SW480 (cell line): Measurements from ENCODE around the gene R3HDM4.
A peak's percentile ranks its signal among the peaks of the same experiment; 100 is the strongest.

Experiments used
- DNase-seq: peaks from one replicate; pipeline ENCODE4 v3.0.0-alpha.2; 2016; ENCODE audit warnings: low spot score

The R3HDM4 gene

DNA sequence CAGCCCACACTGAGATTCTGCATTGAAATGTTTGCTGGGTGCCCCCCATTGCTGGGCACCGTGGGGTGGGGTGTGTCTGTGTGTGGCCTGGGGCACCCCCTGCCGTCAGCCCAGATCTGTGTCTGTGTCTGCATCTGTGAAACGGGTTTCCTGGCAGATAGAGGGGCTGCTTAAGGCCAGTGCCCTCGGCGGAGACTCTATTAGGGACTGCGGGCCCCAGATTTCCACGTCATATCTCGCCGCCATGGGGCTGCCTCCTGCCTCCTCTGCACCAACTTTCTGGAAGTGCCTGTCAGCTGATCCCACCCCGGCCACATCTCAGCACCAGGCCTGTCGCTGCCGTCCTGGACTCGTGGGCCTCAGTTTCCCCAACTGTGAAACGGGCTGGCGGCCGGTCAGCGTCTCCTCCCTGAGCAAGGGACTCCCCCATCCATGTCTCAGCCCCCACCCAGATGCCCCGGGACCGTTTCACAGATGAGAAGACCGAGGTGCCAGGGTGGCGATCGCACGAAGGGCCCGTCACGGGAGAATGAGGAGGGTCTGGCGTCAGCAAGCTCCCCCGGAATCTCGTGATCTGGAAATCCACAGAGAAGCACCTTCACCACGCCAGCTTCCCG, 34.2 kb upstream of the R3HDM4 start:
- no peak for DNase-seq

DNA sequence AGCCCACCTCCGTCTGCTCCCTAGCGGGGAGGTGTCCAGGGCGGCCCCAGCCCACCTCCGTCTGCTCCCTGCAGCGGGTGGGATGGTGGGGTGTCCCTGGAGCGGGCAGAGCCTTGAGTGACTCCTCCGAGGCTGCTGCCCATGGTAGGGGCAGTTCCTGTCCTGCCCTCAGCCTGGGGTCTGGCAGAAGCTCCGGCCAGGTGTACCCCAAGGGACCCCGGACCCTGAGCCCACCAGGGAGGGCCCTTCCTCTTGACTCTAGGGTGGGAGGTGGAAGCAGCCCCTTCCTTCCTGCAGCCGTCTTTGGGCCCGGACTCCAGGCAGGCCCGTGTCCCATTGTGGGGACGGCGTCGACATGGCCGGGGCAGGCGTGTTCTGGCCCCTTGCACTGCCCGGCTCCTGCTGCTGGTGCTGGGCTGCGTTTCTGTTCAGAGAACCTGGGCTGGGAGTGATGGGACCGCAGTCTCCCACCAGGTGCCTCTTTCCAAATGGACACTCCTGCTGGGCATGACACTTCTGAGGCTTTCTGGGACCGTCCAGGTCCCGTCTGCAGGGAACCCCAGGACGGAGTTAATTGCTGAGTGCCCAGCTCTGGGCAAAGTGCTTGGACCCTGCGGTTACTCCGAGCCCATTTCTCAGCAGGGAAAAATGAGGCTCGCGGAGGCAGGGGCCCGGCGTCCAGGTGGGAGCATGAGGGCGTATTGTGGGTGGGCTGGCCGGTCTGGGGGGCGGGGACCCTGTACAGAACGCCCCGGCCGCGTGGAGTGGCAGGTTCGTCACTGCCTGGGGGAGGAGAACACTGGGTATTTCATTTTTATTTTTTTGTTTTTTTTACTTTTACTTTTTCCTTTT, 32.6 kb upstream of the R3HDM4 start:
- no peak for DNase-seq

DNA sequence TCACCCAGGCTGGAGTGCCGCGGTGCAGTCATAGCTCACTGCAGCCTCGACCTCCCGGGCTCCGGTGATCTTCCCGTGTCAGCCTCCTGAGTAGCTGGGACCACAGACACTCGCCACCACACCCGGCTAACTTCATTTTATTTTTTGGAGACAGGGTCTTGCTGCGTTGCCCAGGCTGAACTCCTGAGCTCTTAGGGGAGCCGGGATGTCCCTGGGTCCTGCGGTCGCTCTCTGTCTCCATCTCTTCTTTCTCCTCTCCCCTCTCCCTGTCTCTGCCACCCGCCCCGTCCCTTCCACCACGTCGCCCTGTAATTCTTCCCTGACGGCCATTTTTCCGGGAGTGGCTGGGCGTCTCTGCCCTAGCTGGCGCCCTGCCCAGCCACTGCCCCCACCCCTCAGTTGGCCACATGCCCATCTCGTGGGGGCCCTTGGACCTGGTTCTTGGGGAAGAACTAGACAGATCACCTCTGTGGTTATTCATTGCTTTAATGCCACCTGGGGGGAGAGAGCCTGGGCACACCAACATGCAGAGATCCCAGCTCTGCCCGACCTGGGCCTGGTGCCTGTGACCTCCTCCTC, 31.7 kb upstream of the R3HDM4 start:
- no peak for DNase-seq

DNA sequence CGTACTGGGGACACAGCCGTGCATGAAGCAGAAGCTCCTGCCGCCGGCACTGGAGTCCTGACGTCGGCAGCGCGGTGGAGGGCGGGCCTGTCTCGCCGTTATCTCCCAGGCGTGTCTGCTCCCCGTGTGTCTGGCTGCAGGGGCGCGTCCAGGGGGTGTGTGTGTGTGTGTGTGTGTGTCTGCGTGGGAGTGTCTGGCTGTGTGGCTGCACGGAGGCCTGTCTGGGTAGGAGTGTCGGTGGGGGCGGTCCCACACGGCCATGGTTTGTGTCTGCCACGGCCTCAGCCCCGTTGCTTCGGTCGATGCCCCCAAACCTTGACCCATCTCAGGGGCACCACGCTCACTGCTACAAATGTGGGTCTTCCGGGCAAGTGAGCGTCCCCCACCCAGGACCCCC, 31.1 kb upstream of the R3HDM4 start:
- DNase-seq = no peak

DNA sequence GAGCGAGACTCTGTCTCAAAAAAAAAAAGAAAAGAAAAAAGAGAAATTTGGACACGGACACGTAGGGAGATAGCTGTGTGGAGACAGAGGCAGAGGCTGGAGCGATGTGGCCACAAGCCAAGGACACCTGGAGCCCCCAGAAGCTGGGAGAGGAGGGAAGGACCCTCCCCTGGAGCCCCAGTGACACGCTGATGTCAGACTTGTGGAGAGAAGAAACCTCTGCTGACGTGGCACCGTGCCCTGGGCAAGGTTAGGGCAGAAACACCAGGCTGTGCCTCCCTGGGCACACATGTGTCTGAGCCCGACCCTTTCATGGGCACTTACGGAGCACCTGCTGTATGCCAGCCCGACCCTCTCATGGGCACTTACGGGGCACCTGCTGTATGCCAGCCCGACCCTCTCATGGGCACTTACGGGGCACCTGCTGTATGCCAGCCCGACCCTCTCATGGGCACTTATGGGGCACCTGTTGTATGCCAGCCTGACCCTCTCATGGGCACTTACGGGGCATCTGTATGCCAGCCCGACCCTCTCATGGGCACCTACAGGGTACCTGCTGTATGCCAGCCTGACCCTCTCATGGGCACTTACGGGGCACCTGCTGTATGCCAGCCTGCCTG, 30.6 kb upstream of the R3HDM4 start:
- DNase-seq = no peak

DNA sequence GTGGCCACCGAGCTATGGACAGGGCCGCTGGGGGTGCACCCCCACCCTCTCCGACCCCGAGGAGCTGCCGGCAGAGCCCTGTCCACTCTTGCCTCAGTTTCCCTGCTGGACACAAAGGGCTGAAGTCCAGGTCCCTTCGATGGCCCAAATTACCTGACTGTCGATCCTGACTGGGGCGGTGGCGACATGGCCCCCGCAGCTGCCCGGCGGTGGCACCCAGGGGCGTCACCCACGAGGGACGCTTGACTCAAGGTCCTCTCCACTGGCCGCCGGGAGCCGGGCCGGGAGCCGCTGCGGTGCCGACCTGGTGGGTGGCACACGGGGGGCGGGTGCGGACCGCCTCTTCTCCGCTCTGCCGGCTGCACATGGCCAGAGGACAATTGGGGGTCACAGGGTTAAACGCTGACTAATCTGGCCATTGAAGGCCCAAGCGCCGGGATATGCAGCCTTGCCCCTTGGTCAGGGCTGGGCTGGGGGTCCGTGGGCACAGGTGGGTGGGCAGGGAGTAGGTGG, 29.2 kb upstream of the R3HDM4 start:
- no peak for DNase-seq

DNA sequence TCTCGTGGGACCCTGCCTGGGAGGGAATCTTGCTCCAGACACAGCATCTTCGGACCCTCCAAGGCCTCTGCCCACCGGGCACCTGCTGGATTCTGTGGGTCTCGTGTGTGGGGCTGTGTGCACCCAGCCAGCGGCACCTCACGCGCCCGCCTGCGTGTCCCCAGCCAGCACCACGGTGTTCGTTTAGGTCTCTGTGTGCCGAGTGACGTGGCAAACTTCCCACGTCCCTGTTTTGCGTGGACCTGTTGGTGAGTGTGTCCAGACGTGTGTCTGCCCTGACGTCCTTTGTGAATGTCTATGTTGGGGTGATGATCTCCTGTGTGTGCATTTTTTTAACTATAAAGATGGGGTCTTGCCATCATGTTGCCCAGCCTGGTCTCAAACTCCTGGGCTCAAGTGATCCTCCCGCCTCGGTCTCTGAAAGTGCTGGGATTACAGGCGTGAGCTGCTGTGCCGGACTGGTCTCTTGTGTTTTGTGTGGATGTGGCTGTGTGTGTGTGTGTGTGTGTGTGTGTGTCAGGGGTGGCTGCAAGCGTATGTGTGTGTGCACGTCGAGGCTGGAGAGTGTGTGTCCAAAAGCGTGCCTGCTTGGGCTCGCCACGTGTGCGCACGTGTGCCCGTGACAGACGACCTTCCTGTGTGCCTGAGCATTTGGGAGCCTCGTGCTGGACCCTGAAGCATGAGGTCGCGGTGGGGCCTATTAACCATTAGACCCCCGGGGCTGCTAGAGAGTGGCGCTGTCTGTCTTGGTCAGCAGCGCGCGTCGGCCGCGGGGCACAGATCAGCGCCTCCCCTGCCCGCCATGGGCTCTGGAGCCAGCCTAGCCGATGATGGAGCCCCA, 28.5 kb upstream of the R3HDM4 start:
- no peak for DNase-seq

DNA sequence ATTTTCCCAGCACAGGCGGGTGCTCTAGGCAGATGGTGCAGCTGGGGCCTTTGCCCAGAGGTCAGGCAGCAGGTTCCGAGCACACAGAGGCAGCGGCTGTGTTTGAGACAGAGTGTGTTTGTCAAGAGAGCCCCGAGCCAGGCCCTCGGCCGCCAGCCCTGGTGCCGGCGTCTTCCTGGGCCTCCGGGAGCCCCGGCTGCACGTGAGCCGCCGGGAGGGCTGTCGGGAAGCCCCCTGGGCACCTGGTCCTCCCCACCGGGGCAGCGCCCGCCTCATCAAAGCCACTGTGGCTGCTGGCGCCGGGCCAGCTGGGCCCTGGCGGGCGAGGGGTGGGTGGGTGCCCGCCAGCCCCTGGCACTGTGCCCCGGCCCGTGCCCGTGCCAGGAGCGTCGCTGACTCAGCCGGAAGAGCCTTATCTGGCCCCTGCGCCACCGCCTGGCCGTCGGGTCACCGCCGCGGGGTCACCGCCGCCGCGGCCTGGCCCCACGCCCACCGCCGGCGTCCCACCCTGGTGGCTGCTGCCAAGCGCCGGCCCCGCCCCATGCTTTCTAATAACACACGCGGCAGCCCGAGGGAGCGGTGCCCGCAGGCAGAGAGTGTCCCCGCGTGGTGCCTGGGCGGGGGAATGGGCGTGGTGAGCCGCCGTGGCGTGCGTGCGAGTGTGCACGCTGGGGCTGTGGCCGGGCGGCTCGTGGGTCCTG, 27.7 kb upstream of the R3HDM4 start:
- peak; percentile 76 for DNase-seq

DNA sequence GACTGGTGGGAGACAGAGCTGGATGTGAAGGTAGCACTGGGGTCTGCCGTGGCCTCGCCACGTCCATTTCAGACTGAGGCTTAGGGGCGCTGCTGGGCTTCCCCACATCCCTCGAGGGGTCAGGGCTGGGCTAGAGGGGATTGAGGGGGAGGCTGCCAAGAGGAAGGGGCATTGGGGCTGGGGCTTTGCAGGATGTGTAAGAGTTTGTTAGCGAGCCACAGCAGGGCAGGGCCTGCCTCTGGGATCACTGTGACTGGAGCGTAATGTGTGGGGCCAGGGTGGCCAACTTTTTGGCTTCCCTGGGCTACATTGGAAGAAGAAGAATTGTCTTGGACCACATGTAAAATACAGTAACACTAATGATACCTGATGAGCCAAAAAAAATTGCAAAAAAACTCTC, 26.9 kb upstream of the R3HDM4 start:
- no peak for DNase-seq

DNA sequence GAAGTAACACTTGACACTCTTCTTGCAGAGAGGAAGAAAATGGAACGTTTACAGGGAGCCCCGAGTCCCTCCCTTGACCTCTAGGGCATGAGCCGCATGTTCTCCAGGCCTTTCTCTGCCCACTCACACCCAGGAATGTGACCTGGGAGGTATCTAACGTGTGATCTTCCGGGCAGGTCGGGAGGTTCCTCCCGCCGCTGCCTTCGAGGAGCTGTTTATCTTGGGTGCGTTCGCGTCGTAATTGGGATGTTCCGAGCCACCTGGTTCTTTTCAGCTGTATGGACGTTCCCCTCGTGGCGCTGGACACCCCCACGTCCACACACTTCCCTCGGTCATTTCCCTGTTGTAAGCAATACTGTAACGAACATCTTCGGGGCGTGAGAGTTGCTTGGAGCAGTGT, 26.4 kb upstream of the R3HDM4 start:
- DNase-seq = no peak

DNA sequence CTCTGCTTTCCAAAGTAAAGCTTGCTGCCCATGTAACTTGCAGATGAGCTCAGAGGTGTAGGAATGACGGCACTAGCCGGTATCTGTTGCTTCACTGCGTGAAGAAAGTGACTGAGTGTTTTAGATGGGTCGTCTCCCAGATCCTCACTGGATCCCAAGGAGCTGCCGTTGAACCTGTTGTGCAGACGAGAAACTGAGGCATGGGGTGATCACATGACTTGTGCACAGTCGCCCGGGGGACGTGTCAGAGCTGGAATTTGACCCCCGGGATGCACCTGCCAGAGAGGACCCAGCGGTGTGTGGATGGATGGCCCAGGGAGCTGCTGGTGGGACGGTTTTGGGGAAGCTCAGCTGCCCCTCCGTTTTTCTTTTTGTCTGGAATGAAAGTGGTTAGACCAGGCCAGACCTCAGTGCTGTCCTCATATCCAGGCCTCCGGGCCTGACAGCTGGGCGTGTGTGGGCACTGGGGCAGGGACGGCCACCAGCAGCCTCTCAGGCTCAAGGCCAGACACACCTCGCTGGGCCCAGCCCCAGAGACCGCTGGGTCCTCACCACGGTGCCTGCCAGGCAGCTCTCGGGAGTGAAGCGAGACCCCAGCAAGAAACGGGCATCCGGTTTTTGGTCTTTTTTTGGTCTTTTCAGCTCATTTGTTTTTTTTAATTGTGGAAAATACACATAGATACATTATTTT, 25.4 kb upstream of the R3HDM4 start:
- no peak for DNase-seq

DNA sequence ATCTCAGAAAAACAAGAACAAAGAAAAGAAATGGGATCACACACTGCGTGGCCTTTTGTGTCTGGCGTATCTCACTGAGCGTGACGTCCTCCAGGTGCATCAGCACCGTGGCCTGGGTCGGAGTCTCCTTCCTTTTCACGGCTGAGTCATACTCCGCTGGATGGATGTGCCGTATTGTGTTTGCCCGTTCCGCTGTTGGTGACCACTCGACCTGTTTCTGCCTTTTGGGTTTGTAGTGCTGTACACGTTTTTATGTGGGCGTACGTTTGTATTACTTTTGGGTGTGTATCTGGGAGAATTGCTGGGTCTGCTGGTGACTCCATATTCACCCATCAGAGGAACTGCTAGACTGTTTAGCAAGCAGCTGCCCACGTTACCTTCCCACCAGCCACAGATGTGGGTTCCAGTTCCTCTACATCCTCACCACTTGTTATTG, 24.3 kb upstream of the R3HDM4 start:
- DNase-seq = no peak

DNA sequence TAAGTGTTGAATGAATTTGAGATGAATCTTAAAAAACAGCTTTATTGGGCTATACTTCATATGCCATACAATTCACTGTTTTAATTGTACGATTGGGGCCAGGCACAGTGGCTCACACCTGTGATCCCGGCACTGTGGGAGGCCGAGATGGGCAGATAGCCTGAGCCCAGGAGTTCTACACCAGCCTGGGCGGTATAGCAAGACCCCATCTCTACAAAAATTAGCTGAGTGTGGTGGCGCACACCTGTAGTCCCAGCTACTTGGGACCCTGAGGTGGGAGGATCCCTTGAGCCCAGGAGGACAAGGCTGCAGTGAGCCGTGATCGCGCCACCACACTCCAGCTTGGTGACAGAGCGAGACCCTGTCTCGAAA, 23.1 kb upstream of the R3HDM4 start:
- DNase-seq = no peak

DNA sequence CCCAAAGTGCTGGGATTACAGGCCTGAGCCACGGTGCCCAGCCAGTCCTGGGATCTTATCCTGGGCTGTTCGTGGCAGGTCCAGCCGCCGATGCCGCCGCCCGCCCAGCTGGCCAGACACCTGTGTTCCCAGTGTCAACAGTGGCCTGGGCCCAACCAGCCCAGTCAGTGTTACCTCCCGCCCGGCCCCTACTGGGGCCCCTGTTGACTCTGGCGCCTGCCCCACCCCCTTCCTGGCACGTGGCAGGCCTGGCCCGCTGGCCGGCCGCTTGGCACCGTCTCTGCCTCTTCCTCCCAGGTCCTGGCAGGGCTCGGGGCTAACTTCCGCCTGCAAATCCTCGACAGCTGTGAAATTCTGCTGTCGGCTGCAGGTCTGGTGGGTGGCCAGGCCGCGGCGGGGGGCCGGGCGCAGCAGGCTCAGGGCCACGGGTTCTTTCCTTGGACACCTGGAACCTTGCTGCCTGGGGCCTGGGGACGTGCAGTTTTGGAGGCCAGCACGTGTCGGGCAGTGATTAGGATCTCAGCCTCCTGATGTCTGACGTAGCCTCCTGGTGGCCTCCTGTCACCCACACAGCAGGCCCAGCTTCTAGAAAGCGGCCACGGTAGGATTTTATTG, 22.0 kb upstream of the R3HDM4 start:
- DNase-seq = peak; percentile 67

DNA sequence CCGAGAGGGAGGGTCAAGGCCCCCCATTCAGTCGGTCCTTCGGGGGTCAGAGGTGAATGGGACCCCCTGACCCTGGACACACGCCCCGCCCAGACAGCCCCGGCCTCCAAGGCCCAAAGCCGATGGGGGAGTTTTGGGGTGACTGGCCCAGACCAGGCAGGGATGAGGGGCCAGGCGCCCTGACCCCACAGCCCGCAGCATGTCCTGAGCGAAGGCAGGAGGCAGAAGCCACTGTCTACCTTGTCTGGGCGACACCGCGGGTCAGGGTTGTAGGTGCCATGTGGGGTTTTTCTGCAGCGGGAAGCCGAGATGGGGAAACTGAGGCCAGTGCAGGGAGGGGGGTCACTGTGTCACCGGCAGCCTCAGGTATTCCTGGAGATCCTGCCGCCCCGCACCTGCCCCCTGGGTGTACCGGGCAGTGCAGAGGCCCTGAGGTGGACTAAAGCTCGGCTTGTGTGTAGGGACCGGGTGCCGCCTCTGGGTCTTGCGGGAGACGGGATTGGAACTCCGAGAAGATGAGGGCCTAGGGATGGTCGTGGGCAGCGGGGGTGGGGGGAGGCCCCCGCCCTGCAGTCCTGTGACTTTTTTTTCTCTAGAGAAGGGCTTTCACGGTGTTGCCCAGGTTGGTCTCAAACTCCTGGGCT, 21.3 kb upstream of the R3HDM4 start:
- DNase-seq = no peak

DNA sequence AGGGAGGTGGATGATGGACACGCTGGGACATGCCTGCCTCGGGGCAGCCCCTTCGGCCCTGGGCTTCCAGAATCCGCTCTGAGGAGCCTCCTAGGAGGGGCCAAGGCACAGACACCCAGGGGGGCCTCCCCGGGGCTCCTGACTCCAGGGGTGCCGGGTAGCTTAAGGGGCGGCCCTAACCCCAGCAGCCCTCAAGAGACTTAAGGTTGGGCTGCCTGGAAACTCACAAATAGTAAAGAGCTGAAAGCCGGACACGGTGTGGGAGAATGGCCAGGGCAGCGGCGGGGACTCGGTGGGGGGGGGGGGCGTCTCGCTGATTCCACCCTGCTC, 20.5 kb upstream of the R3HDM4 start:
- DNase-seq = no peak

DNA sequence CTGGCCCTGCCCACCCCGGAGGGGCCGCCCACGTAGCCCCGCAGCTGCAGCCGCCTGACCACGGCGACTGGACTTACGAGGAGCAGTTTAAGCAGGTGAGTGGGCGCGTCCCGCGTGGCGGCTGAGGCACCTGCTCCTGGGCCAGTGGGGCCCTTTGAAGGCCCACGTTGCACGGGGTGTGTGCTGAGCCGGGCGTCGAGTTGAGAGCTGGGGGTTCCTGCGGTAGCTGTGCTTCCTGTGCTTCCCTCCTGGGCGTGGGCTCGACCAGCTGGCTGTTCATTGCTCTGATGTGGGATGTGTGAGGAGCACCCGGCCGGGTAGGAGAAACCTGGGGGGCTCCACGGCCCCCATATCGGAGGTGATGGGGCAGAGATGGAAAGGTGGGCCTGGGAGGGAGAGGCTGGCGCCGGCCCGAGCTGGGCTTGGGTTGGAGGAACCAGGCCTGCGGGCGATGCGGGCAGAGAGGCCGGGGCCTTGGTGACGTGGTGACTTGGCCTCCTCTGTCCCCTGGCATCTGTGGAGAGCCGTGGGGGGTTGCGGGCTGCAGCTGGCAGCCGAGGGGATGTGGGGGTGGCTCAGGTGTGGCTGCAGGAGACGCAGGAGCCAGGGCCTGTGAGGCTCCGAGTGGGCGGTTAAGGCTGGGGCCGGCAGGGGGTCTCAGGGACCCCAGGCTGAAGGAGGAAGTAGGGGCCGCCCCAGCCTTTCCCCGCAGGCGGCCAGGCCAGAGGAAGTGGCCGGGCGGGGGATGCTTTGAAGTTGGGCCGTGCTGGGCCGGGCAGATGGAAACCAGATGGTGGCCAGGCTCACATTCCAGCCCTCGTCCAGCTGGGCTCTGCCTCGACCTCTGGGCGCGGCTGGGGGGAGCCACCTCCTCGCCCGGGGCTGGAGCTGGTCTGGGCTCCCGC, 19.9 kb upstream of the R3HDM4 start:
- peak; percentile 81 for DNase-seq

DNA sequence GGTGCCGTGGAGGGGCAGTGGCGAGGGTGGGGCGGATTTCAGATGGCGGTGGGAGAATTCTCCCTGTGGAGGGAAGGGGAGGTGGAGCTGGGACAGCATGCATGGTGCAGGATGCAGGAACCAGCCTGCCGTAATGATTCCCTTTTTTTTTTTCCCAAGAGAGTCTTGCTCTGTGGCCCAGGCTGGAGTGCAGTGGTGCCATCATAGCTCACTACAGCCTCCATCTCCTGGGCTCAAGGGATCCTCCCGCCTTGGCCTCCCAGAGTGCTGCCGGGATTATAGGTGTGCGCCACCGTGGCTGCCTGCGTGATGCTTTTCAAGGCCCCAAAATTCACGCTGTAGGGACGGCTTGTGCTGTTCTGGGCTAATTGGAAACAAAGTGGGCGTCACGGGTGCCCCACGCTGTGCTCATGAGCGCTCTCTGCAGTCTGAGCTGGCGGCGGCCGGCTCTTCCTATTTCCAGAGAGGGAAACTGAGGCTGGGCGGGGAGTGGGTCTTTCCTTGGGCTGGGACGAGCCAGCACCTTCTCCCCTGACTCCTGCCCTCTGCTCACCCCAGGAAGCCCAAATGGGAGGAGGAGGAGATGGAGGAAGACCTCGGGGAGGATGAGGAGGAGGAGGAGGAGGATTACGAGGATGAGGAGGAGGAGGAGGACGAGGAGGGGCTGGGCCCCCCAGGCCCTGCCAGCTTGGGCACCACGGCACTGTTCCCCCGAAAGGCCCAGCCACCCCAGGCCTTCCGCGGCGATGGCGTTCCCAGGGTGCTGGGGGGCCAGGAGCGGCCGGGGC, 19.0 kb upstream of the R3HDM4 start:
- no peak for DNase-seq
